NCI-H2029 treated with DMSO at 0.1 percent for 48 hours (cell line): ENCODE results near the gene SIPA1L3.
"Not testable (repeated sequence)": the region's sequence is repeated elsewhere in the genome, so short reads cannot be mapped to it uniquely, and the experiment has no call there.

ENCODE experiments used
- DNase-seq: peaks from one replicate; lab custom pipeline; 2025; lab: John Stamatoyannopoulos, UW

Gene SIPA1L3

DNA sequence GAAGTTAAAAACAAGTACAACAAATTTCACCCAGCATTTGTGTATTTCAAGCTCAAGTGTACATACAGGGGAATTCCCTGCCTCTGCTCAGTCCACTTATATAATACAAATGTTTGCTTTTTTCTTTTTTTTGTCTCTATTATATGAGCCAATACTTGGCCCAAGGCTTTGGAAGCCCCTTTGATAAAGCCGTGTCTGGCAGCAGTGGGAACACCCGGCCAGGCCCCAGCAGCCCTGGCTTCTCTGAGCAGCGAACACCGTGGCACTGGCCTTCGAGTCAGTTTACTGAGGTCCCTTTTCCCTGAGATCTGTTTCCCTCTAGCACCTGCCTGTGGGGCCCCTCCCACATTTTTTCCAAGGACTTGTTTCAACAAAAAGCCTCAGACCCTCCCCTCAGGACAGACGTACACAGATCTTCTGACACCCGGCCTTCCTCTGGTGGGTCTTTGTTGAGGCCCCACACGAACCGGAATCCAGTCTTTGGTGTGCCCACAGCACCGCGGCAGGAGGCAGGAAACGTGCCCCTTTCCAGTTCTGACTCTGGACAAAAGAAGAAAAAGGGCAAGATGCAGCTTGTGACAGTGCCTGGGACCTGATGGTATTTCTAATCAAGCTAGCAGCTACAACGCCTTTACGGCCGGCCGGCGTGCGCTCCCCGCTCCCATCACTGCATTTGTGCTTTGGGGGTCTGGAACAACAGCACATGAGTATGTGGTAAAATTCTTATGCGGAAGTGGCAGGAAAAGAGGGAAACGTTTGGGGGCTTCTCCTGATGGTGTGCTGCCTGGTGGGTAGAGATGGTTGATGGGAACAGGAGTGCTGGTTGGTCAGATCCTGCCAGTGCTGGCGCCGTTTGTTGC is 13.8 kb downstream of the SIPA1L3 start:
- DNase-seq = peak; percentile 15

DNA sequence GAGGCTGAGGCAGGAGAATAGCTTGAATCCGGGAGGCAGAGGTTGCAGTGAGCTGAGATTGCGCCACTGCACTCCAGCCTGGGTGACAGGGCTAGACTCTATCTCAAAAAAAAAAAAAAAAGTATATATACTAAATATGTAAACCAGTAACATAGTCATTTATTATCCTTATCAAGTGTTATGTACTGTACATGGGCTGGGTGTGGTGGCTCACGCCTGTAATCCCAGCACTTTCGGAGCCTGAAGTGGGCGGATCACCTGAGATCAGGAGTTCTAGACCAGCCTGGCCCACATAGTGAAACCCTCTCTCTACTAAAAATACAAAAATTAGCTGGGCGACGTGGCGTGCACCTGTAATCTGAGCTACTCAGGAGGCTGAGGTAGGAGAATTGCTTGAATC is 17.6 kb downstream of the SIPA1L3 start:
- DNase-seq = not testable (repeated sequence)

DNA sequence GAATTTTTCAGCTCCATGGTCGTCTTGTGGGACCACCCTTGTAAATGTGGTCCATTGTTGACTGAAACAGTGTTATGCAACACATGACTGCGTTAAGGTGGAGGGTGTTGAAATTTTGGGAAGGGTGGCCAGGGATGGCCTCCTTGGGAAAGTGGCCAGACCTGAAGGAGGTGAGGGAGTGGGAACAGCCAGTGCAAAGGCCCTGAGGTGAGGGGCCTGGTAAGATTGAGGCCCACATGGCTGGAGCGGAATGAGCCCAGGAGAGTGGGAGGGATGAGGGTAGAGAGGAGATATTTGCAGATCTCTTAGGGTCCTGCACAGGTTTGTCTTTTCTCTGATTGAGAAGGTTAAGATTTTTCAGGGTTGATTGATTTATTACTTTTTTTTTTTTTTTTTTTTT is 18.2 kb downstream of the SIPA1L3 start:
- DNase-seq = no peak

DNA sequence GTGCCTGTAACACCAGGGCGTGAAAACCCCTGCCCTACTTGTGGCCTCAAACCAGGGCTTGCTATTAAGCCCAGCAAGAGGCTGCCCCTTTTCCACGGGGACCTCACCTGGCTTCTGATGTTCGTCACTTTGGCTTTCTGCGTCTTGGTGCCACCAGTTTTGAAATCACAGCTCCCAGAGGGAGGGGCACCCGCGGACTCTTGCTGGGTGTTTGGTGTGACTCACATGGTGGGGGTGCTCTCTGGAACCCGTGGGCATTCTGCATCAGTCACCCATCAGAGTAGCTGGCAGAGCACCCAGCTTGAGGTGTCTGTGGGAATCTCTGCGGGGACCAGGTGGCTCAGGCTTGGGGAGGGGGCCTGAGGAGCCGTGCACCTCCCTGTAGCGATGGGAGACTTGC is 19.2 kb downstream of the SIPA1L3 start:
- no peak for DNase-seq

DNA sequence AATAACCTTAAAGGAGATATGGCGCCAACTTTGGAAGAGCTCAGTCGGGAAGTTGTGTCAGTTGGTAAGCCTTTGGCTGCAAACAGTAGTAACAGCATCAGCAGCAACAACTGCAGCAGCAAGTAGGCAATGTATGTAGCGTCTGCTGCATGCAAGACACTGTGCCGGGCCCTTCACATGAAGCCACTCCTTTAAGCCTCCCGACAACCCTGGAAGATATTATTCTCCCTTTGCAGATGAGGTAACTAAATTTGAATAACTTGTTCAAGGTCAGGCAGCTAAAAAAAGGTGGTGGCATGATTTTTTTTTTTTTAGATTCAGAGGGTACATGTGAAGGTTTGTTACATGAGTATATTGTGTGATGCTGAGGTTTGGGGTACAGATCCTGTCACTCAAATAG is 19.7 kb downstream of the SIPA1L3 start:
- DNase-seq = no peak

DNA sequence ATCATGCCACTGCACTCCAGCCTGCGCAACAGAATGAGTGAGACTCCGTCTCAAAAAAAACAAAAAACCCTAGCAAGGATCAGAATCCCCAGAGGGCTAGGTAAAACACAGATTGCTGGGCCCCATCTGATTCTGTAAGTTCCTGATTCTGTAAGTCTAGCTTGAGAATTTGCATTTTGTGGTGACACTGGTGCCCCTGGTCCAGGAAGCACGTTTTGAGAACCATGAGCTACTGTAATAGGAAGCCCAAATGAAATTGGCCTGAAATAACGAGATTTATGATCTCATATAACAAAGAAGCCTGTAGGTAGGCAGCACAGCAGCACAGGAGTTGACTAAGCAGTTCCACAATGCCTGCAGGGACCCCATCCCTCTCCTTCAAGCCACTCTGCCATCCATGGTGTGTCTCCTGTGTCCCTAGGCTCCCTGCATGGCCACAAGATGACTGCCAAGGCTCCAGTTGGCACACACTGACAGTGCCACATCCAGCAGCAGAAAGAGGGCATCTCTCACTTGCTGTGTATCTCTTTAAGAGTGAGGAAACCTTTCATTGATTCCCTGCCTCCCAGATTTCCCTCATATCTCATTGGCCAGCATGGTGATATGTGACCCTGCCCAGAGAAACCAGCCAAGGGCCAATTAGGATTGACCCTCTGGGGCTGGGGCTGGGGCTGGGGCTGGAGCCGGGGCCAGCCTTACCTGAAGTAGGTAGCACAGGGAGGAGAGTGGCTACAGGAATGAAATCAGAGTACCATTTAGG is 21.7 kb downstream of the SIPA1L3 start:
- no peak for DNase-seq

DNA sequence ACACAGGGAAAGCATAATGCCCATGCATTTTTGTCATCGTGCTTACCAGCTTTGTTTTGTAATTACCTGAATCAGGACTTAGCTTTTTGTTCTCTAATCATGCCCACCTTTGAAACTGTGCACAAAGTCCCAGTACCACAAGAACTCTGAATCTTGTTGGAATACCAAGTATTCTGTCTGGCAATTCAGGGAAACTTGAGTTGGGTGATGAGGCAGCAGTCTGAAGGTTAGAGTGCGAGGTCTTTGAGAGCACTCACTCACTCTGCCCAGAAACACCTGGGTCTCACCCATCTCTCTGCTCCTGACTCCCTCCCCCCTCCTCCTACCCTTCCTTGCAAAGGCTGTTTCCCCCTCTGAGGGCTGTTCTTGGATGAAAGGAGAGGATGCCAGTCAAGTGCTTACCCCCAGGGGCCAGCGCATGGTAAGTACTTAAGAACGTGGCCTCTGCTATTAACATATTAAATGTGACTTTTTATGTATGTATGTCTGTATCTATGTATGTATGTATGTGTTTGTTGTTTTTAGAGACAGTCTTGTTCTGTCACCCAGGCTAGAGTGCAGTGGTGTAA is 22.4 kb downstream of the SIPA1L3 start:
- no peak for DNase-seq

DNA sequence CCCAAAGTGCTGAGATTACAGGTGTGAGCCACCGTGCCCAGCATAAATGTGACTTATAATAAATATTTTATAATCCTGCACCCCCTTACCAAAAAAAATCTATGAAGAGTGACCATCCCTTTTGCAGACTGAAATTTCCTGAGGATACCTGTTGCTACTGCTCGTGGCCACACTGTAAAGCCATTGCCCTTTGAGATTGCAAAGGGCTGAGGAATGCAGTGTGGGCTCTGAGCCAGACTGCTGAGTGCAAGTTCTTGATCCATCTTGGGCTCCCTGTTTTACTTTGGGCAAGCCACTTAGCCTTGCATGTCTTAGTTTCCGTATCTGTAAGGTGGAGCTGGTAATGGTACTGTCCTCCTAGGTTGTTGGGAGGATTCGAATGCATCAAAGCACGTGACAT is 23.4 kb downstream of the SIPA1L3 start:
- no peak for DNase-seq

DNA sequence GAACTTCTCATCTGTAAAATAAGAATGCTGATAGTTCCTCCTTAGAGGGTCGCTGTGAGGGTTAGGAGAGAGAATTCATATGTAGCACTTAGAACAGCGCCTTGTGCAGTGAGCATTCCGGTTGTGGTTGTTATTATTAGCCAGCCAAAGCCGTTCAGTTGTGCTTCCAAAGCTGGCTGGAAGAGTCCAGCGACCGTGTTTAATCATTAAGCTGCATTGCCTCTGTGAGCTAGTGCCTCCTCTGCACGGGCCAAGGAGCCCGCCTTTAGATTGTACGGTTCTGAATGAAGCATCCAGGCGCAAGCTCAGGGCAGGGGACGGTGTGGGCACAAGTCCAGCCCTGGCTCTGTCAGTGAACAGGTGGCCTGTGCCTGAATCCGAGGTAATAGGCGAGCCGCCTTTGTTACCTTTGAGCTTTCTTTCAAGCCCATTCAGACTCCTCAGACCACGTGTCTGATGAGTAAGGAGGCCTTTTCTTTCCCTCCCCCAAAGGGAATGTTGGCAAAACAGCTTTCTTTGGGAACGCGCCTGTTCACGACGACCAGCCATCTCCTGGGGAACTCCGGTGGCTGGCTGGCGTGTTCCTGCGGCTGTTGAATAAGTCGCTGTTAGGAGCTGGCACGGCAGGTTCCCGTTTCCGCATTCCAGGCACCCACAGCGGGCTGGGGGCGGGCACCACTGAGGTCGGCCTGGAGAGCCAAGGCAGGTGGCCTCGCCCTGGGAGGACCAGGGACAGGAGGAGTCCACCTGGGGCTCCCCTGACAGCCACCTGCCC is 25.1 kb downstream of the SIPA1L3 start:
- DNase-seq = peak; percentile 87

DNA sequence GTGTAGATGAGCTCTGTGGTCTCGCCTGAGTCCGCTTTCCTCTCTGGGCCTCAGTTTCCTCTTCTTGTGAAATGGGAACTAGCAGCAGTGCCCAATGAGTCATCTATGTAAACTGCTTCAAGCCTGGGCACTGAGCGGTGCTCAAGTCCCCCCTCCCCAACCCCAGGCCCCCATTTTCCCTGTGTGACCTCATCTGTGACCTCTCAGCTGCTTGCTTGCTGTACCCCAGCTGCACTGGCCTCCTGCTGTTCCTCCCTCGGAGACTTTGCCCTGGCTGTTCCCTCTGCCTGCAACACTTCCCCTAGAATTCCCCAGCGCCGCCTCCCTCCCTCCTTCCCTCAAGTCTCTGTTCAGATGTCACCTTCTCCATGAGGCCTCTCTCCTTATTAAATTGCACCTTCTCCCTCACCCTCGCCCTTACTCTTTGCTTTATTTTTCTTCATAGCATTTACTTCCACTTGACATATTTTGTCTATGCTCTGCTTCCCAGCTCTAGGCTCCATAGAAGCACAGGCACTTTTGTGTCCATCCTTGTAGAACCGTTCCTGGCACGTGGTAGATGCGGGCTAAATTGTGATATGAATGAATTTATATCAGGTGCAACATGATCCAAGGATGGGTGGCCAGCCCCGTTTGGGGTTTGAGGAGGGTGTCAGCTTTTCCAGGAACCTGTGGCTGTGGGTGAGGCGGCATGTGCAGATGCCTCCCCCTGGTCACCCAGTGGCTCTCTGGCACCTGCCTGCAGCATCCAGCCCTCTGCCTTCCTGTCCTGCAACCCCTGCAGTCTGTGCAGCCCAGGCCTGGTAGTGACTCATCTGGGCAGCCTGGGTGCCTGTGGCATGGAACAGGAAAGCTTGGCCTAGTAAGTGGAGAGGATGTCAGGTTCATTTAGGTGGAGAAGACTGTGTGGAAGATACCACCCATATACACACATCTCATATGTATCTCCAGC is 26.3 kb downstream of the SIPA1L3 start:
- DNase-seq = peak; percentile 48

DNA sequence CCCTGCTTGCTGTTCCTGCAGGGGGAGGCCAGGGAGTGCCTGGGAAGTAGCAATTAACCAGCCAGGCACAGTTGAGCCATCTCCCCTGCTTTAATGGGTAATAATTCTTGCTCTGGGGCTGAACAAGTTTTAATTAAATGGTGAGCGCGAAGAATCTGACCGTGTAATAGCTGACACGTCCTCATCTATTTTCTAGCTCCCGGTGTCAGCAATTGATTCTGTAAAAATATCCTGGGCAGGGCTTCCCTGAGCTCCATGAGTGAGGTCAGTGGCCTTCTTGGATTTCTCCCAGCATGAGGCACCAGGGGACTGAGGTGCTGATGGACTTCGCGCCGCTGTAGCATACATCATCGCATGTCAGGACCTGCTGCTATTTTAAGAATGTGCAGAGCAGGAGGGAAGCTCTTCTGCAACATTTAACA is 26.9 kb downstream of the SIPA1L3 start:
- DNase-seq = no peak

DNA sequence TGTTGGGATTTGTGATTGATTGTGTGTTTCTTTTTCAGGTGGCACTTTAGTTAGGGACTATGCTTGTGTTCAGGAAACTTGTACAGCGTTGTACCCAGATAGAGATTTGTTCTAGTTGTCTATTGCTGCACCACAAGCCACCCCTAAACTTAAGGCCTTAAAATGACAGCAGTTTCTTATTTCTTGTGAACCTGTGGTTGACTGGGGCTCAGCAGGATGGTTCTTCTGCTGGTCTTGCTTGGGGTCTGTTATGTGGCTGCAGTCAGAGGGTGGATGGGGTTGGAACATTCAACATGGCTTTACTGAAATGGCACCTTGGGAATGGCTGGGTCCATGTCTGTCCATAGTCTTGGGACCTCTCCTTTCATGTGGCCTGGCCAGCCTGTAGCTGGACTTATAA is 28.3 kb downstream of the SIPA1L3 start:
- no peak for DNase-seq

DNA sequence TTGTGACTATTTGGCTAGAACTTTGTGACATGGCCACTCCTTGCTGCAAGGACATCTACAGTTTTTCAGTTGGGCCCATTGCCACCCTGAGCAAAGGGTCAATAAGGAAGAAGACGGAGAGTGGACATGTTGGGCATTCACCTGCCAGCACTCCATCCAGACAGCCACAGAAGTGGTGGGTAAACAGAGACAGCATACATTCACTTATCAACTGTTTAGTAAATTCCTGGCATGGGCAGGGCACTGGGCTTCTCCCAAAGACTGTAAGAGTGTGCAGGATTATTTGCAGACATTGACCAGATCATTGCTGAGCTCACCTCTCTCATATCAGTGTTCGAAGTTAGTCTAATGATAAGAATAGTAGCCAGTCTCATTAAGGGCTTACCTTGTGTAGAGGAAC is 29.2 kb downstream of the SIPA1L3 start:
- no peak for DNase-seq

DNA sequence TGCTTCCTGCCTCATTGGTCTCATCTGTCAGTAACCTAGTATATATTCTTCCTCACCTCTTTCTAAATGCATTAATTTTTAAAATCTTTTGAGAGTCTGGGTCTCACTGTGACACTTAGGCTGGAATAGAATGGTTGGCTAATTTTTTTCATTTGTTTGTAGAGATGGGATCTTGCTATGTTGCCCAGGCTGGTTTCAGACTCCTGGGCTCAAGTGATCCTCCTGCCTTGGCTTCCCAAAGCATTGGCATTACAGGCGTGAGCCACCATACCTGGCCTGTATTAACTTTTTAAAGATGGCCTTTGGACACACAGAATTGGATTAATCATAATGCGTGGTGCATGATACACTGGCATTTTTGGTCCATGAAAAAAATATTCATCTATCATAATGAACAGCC is 29.9 kb downstream of the SIPA1L3 start:
- no peak for DNase-seq

DNA sequence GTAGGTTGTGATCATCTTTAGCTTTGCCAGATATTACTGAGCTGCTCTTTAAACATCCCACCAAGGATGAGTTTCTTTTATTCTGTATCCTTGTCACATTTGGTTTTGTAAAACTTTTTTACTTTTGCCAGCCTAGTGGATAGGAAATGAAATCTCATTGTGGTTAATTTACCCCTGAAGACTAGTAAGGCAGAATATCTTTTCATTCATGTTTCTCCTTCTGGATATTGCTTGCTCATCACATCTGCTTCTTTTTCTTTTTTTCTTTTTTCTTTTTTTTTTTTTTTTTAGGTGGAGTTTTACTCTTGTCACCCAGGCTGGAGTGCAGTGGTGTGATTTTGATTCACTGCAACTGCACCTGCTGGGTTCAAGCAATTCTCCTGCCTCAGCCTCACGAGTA is 31.3 kb downstream of the SIPA1L3 start:
- DNase-seq = no peak

DNA sequence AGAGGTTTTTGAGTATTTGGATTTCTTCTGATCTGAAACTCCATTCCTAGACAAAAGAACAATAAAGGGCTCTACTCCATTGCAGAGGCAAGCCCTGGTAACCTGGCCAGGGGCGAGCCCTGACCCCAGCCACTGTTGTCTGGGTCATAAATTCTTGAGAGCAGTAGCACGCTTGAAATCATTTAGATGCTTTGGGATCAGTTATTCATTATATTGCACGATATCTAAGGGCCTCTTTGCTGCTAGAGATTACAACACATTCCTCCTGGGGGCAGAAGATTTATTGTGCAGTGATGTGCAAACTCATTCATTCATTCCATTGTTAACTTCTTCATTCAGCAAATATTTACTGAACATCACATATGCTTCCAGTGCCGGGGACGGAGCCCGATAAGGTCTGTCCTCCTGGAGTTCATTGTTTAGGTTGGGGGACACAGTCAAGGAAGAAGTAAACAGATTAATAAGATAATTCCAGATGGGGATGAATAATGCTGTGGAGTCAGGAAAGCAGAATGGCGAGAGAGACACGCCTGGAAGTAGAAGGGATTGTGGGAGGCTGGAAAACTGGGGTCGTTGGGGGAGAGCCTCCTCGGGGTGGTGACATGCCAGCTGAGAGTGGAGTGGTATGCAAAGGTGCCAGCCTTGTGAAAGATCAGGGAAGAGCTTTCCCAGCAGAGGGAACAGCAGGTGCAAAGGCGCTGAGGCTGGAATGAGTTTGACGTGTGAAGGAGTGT is 34.9 kb downstream of the SIPA1L3 start:
- DNase-seq = no peak

DNA sequence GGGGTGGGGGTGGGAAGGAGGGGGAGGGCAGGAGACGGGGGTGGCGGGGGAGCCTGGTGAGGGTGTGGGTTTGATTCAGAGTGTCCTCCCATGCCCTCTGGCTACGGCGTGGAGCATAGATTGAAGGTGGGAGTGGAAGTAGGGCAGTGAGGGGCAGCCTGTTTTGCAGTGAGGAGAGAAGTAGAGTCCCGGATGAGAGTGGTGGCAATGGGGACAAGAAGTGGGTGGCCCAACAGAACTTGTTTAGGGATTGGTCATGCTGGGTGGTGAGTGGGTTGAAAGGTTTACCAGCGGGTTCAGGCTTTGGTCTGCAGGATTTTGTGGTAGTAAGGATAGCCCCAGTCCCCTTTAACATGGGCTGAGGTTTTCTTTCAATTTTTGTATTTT is 35.5 kb downstream of the SIPA1L3 start:
- DNase-seq = no peak

DNA sequence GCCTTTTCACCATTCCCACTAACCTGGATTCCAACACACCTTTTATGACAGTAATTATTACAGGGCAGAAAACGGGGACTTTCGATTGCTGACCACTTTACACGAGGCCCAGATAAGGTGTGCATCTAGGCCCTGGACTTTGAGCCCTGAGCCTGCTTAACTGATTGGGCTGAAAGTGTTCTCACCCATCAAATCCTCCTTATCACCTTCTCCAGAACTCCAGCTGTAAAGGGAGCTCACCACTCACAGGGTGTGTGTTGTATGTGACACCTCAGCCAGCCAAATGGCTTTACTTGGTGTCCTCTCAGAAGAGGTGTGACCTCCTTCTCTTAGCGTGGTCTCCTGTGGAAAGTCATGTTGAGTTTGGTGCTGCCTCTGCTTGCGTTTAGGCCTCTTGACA is 36.5 kb downstream of the SIPA1L3 start:
- DNase-seq = no peak

DNA sequence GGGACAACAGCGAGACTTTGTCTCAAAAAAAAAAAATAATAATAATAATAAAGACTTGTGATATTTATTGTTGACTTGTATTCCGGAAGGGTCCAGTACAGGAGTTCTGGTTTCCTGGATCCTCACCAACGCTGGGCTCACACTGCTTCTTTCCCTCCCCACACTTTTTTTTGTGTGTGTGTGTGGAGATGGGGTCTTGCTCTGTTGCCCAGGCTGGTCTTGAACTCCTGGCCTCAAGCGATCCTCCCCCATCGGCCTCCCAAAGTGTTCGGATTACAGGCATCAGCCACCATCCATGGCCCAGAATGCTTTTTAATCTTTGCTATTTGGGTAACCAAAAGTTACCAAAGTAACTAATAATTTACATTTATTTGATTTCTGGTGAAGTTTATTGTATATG is 39.1 kb downstream of the SIPA1L3 start:
- DNase-seq = no peak

DNA sequence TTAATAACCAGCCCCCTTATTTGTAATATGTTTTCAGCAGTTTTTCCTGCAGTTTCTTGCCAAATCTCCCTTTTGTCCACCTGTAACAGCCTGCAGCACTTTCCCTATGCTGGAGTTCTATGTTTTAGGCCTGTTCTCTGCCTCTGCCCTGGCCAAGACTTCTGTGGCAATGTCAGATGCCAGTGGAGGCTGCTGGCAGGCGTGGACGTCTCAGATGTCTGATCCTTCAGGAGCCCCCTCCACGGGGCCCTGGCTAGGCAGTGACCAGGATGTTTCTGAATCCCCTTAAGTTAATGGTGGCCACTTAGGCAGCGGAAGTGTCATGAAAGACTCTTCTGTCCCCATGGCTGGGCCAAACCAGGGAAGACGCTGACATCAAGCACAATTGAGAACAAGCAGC is 40.8 kb downstream of the SIPA1L3 start:
- DNase-seq = no peak

DNA sequence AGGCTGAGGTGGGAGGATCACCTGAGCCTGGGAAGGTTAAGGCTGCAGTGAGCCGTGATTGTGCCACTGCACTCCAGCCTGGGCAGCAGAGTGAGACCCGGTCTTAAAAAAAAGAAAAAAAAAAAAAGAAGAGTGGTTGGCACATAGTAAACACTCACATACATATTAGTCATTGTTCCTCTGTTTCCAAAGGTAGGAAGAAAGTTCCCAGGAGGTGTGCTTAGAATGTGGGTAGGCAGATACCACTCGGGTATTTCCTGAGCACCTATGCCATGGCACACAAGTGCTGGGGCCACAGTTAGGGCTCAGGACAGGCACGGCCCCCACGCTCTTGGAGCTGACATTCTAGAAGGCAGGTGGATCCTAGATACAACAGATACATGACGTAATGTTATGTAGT is 41.4 kb downstream of the SIPA1L3 start:
- no peak for DNase-seq
